GM23338 (cell line): ENCODE measurements around the gene C19orf47.

Source experiments
- EZH2 ChIP-seq: fragments of 200-600 bp; sonication (generic); IDR thresholded peaks from one replicate; pipeline ENCODE4 v1.8.0; 2017; ENCODE audit warnings: antibody characterized with exemption, mild to moderate bottlenecking, low read depth; ENCODE audit not compliant: unreplicated experiment
- EZH2phosphoT487 ChIP-seq: fragments of 200-600 bp; sonication (generic); IDR thresholded peaks from one replicate; pipeline ENCODE4 v1.8.1; 2018; ENCODE audit warnings: antibody characterized with exemption; ENCODE audit not compliant: unreplicated experiment
- JUNB ChIP-seq: IDR thresholded peaks from one replicate; pipeline ENCODE4 v1.6.1; 2016; ENCODE audit warnings: antibody characterized with exemption; ENCODE audit not compliant: unreplicated experiment
- NANOG ChIP-seq: IDR thresholded peaks from 2 replicates; pipeline ENCODE4 v1.6.1; 2016; ENCODE audit warnings: antibody characterized with exemption, borderline replicate concordance
- POLR2AphosphoS5 ChIP-seq: IDR thresholded peaks from 2 replicates; pipeline ENCODE4 v1.6.1; 2016; ENCODE audit warnings: antibody characterized with exemption, low read depth
- STAT1 ChIP-seq: IDR thresholded peaks from one replicate; pipeline ENCODE4 v1.6.1; 2016; ENCODE audit warnings: antibody characterized with exemption; ENCODE audit not compliant: unreplicated experiment
- TF ChIP-seq, protein P1 (sequence below), 2 experiments: fragments of 200-600 bp in 1 of 2; sonication (generic) in 1 of 2; conservative IDR thresholded peaks; 2 replicates each; pipeline versions ENCODE4 v1.5.1 to v1.6.1; 2016 to 2017; ENCODE audit warnings: antibody characterized with exemption in 2 of 2, low read depth in 2 of 2, mild to moderate bottlenecking in 2 of 2, moderate library complexity in 1 of 2
- TF ChIP-seq, protein P2 (sequence below): IDR thresholded peaks from one replicate; pipeline ENCODE4 v1.6.1; 2018; ENCODE audit warnings: antibody characterized with exemption; ENCODE audit not compliant: unreplicated experiment
- TF ChIP-seq, protein P3 (sequence below): IDR thresholded peaks from 2 replicates; pipeline ENCODE4 v1.6.1; 2016; ENCODE audit warnings: antibody characterized with exemption

DNA sequence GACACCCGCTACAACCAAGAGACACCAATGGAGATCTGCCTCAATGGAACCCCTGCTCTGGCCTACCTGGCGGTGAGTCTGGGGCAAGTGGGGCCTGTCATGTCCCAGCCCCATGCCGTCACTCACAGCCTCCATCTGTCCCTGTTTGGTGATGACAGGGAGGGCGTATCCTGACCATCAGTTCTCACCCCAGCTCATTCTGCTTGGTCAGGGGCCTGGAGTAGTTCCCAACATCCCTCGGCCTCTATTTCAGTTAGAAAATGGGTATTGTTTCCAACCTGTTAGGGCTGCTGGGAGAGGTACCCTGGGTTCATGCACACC, 23.6 kb upstream of the C19orf47 start:
- TF ChIP-seq, protein P1, sequence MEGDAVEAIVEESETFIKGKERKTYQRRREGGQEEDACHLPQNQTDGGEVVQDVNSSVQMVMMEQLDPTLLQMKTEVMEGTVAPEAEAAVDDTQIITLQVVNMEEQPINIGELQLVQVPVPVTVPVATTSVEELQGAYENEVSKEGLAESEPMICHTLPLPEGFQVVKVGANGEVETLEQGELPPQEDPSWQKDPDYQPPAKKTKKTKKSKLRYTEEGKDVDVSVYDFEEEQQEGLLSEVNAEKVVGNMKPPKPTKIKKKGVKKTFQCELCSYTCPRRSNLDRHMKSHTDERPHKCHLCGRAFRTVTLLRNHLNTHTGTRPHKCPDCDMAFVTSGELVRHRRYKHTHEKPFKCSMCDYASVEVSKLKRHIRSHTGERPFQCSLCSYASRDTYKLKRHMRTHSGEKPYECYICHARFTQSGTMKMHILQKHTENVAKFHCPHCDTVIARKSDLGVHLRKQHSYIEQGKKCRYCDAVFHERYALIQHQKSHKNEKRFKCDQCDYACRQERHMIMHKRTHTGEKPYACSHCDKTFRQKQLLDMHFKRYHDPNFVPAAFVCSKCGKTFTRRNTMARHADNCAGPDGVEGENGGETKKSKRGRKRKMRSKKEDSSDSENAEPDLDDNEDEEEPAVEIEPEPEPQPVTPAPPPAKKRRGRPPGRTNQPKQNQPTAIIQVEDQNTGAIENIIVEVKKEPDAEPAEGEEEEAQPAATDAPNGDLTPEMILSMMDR (conservative IDR thresholded peaks at IDR 0.05; ENCODE audit: low read depth in 2 of 2), result no peak
- TF ChIP-seq EZH2 (no peak), JUNB (no peak), NANOG (no peak), POLR2AphosphoS5 (no peak), EZH2phosphoT487 (no peak), STAT1 (no peak)
- TF ChIP-seq, protein P2, sequence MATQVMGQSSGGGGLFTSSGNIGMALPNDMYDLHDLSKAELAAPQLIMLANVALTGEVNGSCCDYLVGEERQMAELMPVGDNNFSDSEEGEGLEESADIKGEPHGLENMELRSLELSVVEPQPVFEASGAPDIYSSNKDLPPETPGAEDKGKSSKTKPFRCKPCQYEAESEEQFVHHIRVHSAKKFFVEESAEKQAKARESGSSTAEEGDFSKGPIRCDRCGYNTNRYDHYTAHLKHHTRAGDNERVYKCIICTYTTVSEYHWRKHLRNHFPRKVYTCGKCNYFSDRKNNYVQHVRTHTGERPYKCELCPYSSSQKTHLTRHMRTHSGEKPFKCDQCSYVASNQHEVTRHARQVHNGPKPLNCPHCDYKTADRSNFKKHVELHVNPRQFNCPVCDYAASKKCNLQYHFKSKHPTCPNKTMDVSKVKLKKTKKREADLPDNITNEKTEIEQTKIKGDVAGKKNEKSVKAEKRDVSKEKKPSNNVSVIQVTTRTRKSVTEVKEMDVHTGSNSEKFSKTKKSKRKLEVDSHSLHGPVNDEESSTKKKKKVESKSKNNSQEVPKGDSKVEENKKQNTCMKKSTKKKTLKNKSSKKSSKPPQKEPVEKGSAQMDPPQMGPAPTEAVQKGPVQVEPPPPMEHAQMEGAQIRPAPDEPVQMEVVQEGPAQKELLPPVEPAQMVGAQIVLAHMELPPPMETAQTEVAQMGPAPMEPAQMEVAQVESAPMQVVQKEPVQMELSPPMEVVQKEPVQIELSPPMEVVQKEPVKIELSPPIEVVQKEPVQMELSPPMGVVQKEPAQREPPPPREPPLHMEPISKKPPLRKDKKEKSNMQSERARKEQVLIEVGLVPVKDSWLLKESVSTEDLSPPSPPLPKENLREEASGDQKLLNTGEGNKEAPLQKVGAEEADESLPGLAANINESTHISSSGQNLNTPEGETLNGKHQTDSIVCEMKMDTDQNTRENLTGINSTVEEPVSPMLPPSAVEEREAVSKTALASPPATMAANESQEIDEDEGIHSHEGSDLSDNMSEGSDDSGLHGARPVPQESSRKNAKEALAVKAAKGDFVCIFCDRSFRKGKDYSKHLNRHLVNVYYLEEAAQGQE, result no peak
- TF ChIP-seq, protein P3, sequence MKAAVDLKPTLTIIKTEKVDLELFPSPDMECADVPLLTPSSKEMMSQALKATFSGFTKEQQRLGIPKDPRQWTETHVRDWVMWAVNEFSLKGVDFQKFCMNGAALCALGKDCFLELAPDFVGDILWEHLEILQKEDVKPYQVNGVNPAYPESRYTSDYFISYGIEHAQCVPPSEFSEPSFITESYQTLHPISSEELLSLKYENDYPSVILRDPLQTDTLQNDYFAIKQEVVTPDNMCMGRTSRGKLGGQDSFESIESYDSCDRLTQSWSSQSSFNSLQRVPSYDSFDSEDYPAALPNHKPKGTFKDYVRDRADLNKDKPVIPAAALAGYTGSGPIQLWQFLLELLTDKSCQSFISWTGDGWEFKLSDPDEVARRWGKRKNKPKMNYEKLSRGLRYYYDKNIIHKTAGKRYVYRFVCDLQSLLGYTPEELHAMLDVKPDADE, result no peak
